Fibroblast of lung (primary cell): ENCODE measurements around the gene SMAP1. TPM values are rescaled to one million over a fixed set of nuclear protein-coding genes. Genes with fewer than 3 reads are reported as not detected.

ENCODE experiments used
- DNase-seq, 2 donors: peaks; one replicate each; pipeline versions ENCODE4 v3.0.0 to v3.0.0-alpha.2; 2010; ENCODE audit warnings: low read depth in 2 of 2
- H2AFZ ChIP-seq: 2 replicates; pipeline ENCODE4 v1.5.1; 2012; ENCODE audit warnings: low read length, control low read depth, inconsistent platforms
- H3K27ac ChIP-seq: 2 replicates; pipeline ENCODE4 v1.5.1; 2011; ENCODE audit warnings: low read length, control low read depth; ENCODE audit not compliant: insufficient read depth
- H3K27me3 ChIP-seq: 2 replicates; pipeline ENCODE4 v1.5.1; 2011; ENCODE audit warnings: mild to moderate bottlenecking, low read length; ENCODE audit not compliant: control insufficient read depth, insufficient read depth
- H3K36me3 ChIP-seq: 2 replicates; pipeline ENCODE4 v1.5.1; 2011; ENCODE audit warnings: low read length; ENCODE audit not compliant: control insufficient read depth, insufficient read depth
- H3K4me1 ChIP-seq: 2 replicates; pipeline ENCODE4 v1.5.1; 2011; ENCODE audit warnings: low read length; ENCODE audit not compliant: control insufficient read depth, insufficient read depth; ENCODE audit errors: extremely low read depth
- H3K4me2 ChIP-seq: 2 replicates; pipeline ENCODE4 v1.5.1; 2011; ENCODE audit warnings: low read length, control low read depth; ENCODE audit not compliant: insufficient read depth; ENCODE audit errors: extremely low read depth
- H3K4me3 ChIP-seq, 4 experiments: fragments of 200-600 bp in 1 of 4; sonication (generic) in 1 of 4; replicated peaks in 1 of 4; 2 replicates each; pipeline ENCODE4 v1.5.1; 2011 to 2016; ENCODE audit warnings: low read length in 4 of 4, low read depth in 3 of 4, mild to moderate bottlenecking in 3 of 4, control low read depth in 2 of 4, inconsistent platforms in 1 of 4, mixed read lengths in 1 of 4; ENCODE audit not compliant: insufficient read depth in 1 of 4; ENCODE audit errors: control extremely low read depth in 1 of 4
- H3K79me2 ChIP-seq: 2 replicates; pipeline ENCODE4 v1.5.1; 2012; ENCODE audit warnings: mild to moderate bottlenecking, low read length, inconsistent platforms; ENCODE audit not compliant: control insufficient read depth, insufficient read depth
- H3K9ac ChIP-seq: 2 replicates; pipeline ENCODE4 v1.5.1; 2011; ENCODE audit warnings: mild to moderate bottlenecking, low read length, control low read depth; ENCODE audit not compliant: insufficient read depth
- H3K9me3 ChIP-seq: 2 replicates; pipeline ENCODE4 v1.5.1; 2012; ENCODE audit warnings: low read depth, low read length; ENCODE audit not compliant: control insufficient read depth, insufficient read depth
- H4K20me1 ChIP-seq: 2 replicates; pipeline ENCODE4 v1.5.1; 2011; ENCODE audit warnings: low read length; ENCODE audit not compliant: control insufficient read depth, insufficient read depth; ENCODE audit errors: extremely low read depth
- CTCF ChIP-seq, 2 donors: IDR thresholded peaks in 1 of 2; conservative IDR thresholded peaks in 1 of 2; 1 replicate in 1 of 2; 2 replicates in 1 of 2; pipeline ENCODE4 v1.5.1; 2011 to 2012; ENCODE audit warnings: low read length in 2 of 2, control low read depth in 1 of 2, inconsistent platforms in 1 of 2, low read depth in 1 of 2, mild to moderate bottlenecking in 1 of 2
- EZH2 ChIP-seq: IDR thresholded peaks from 2 replicates; pipeline ENCODE4 v1.5.1; 2012; ENCODE audit warnings: low read length, control low read depth, mild to moderate bottlenecking; ENCODE audit errors: missing control alignments
- polyA plus RNA-seq, 2 donors: library from polyadenylated mRNA; depleted of rRNA in 1 of 2; stranded (reverse) in 1 of 2; unstranded in 1 of 2; fragments of >200 nt; gene quantifications; 2 replicates each; pipeline ENCODE4 v1.2.1, GENCODE V29; 2011 to 2012; ENCODE audit warnings: missing spikeins in 1 of 2
- total RNA-seq: library from RNA; depleted of rRNA; stranded (reverse); fragments of >200 nt; gene quantifications from 2 replicates; pipeline ENCODE4 v1.2.1, GENCODE V29; 2014

Gene SMAP1
- total and polyA plus RNA-seq, 2 donors (not counting 1 experiment from before 2014, with no cell fraction given): 18.3 to 25.7 TPM

GRCh38 chr6:70823651-70824050 is 156.0 kb downstream of the SMAP1 start:
- H3K9ac ChIP-seq: no peak overlapping the region
- no peak overlapping the region for H2AFZ ChIP-seq
- no peaks in the 10 kb centered on the region for H3K27me3 ChIP-seq
- no peak overlapping the region for H3K27ac ChIP-seq
- no peaks in the 10 kb centered on the region for H4K20me1 ChIP-seq
- no peaks in the 10 kb centered on the region for H3K4me1 ChIP-seq
- no peaks in the 10 kb centered on the region for H3K9me3 ChIP-seq
- no peak overlapping the region for H3K4me2 ChIP-seq
- TF ChIP-seq CTCF (conservative IDR thresholded peaks at IDR 0.05 in 1 of 2, IDR thresholded peaks at IDR 0.05 in 1 of 2; ENCODE audit: low read depth in 1 of 2, low read length in 2 of 2) (no peak), EZH2 (no peak)
- no peak overlapping the region for H3K4me3 ChIP-seq
- DNase-seq: no peak
- H3K79me2 ChIP-seq: no peaks in the 10 kb centered on the region
- no peaks in the 10 kb centered on the region for H3K36me3 ChIP-seq

- Histone ChIP-seq H3K9ac (no peak overlapping the region), H2AFZ (no peak overlapping the region), H3K27me3 (no peaks in the 10 kb centered on the region), H3K4me1 (no peaks in the 10 kb centered on the region), H3K4me3 (no peak overlapping the region), H4K20me1 (no peaks in the 10 kb centered on the region), H3K27ac (no peak overlapping the region), H3K9me3 (no peaks in the 10 kb centered on the region), H3K36me3 (no peaks in the 10 kb centered on the region), H3K79me2 (no peaks in the 10 kb centered on the region), H3K4me2 (no peak overlapping the region)
- TF ChIP-seq EZH2 (no peak), CTCF (conservative IDR thresholded peaks at IDR 0.05 in 1 of 2, IDR thresholded peaks at IDR 0.05 in 1 of 2; ENCODE audit: low read depth in 1 of 2, low read length in 2 of 2) (no peak)
- DNase-seq: no peak
Measured at GRCh38 chr6:70831427-70831826, 163.7 kb downstream of the SMAP1 start.

- H4K20me1 ChIP-seq: no peaks in the 10 kb centered on the region
- H3K79me2 ChIP-seq: no peaks in the 10 kb centered on the region
- TF ChIP-seq CTCF (conservative IDR thresholded peaks at IDR 0.05 in 1 of 2, IDR thresholded peaks at IDR 0.05 in 1 of 2; ENCODE audit: low read depth in 1 of 2, low read length in 2 of 2): no peak
- no peak for TF ChIP-seq EZH2
- no peak overlapping the region for H3K27ac ChIP-seq
- no peaks in the 10 kb centered on the region for H3K9me3 ChIP-seq
- H3K4me1 ChIP-seq: no peaks in the 10 kb centered on the region
- no peaks in the 10 kb centered on the region for H3K36me3 ChIP-seq
- no peak overlapping the region for H3K4me2 ChIP-seq
- no peak overlapping the region for H2AFZ ChIP-seq
- no peaks in the 10 kb centered on the region for H3K27me3 ChIP-seq
- H3K4me3 ChIP-seq: no peak overlapping the region
- peak; percentile 27 to 52 for DNase-seq
- no peak overlapping the region for H3K9ac ChIP-seq
Measured at GRCh38 chr6:70834520-70834919, 166.8 kb downstream of the SMAP1 start.
